Measurements from ENCODE around the gene CCT3. TPM values are rescaled to one million over a fixed set of nuclear protein-coding genes. Genes with fewer than 3 reads are reported as not detected.
A peak's percentile ranks its signal among the peaks of the same experiment; 100 is the strongest.
"Not testable (repeated sequence)": the region's sequence is repeated elsewhere in the genome, so short reads cannot be mapped to it uniquely, and the experiment has no call there.

CCT3 gene
- total RNA-seq, 1 experiment from 2014 or later = 472 TPM

GRCh38 chr1:156337052-156337887 lies 822 bp downstream of the CCT3 start:
- no peak for DNase-seq (ENCODE audit: low read depth)

- DNase-seq (ENCODE audit: low read depth) = no peak
Measured at GRCh38 chr1:156336242-156336641, 1.9 kb downstream of the CCT3 start.

GRCh38 chr1:156323179-156323578 lies 14.9 kb downstream of the CCT3 start:
- DNase-seq (ENCODE audit: low read depth) = not testable (repeated sequence)

GRCh38 chr1:156320560-156320959 lies 17.5 kb downstream of the CCT3 start:
- DNase-seq (ENCODE audit: low read depth) = no peak

GRCh38 chr1:156319664-156320063 lies 18.4 kb downstream of the CCT3 start:
- no peak for DNase-seq (ENCODE audit: low read depth)

GRCh38 chr1:156316909-156317308 lies 21.2 kb downstream of the CCT3 start:
- DNase-seq (ENCODE audit: low read depth) = no peak

GRCh38 chr1:156310962-156311361 lies 27.1 kb downstream of the CCT3 start:
- DNase-seq (ENCODE audit: low read depth) = peak; percentile 62

- DNase-seq (ENCODE audit: low read depth) = no peak
Measured at GRCh38 chr1:156308078-156308477, 30.0 kb downstream of the CCT3 start.

GRCh38 chr1:156305215-156305614 lies 32.9 kb downstream of the CCT3 start:
- DNase-seq (ENCODE audit: low read depth) = no peak

- DNase-seq (ENCODE audit: low read depth) = no peak
Measured at GRCh38 chr1:156303241-156303640, 34.9 kb downstream of the CCT3 start.

GRCh38 chr1:156298852-156299357 lies 39.2 kb downstream of the CCT3 start, which contains the start of gene VHLL:
TSS of gene VHLL (minus strand) at chr1:156299307. CDS start at chr1:156299189, 118 bp downstream.
- DNase-seq (ENCODE audit: low read depth) = no peak

- peak; percentile 41 for DNase-seq (ENCODE audit: low read depth)
Measured at GRCh38 chr1:156295391-156295947, 42.6 kb downstream of the CCT3 start, which contains the start of gene GLMP. TSS of gene GLMP (minus strand) at chr1:156295679. CDS start at chr1:156295645, 34 bp downstream.

GRCh38 chr1:156293895-156294294 lies 44.2 kb downstream of the CCT3 start:
- DNase-seq (ENCODE audit: low read depth) = no peak

- DNase-seq (ENCODE audit: low read depth) = no peak
Measured at GRCh38 chr1:156293098-156293434, 45.0 kb downstream of the CCT3 start.

GRCh38 chr1:156291226-156292061 lies 46.6 kb downstream of the CCT3 start:
- DNase-seq (ENCODE audit: low read depth) = peak; percentile 45

- no peak for DNase-seq (ENCODE audit: low read depth)
Measured at GRCh38 chr1:156289857-156290256, 48.2 kb downstream of the CCT3 start.

GRCh38 chr1:156286061-156286460 lies 52.0 kb downstream of the CCT3 start:
- DNase-seq (ENCODE audit: low read depth) = no peak

GRCh38 chr1:156285437-156285836 lies 52.7 kb downstream of the CCT3 start:
- no peak for DNase-seq (ENCODE audit: low read depth)

- no peak for DNase-seq (ENCODE audit: low read depth)
Measured at GRCh38 chr1:156284757-156285156, 53.3 kb downstream of the CCT3 start.

- DNase-seq (ENCODE audit: low read depth) = no peak
Measured at GRCh38 chr1:156284112-156284511, 54.0 kb downstream of the CCT3 start, which contains the start of gene TMEM79. TSS of gene TMEM79 (plus strand) at chr1:156284325. CDS start at chr1:156285227, 902 bp downstream.

- DNase-seq (ENCODE audit: low read depth) = no peak
Measured at GRCh38 chr1:156283521-156283920, 54.6 kb downstream of the CCT3 start.

All from HT1080 (cell line).